EL (cell line): ENCODE measurements around the gene RHO.
"Not testable (repeated sequence)": the region's sequence is repeated elsewhere in the genome, so short reads cannot be mapped to it uniquely, and the experiment has no call there.

ENCODE experiments used
- DNase-seq: peaks from one replicate; pipeline ENCODE4 v3.0.0-alpha.2; 2016

The RHO gene

DNA sequence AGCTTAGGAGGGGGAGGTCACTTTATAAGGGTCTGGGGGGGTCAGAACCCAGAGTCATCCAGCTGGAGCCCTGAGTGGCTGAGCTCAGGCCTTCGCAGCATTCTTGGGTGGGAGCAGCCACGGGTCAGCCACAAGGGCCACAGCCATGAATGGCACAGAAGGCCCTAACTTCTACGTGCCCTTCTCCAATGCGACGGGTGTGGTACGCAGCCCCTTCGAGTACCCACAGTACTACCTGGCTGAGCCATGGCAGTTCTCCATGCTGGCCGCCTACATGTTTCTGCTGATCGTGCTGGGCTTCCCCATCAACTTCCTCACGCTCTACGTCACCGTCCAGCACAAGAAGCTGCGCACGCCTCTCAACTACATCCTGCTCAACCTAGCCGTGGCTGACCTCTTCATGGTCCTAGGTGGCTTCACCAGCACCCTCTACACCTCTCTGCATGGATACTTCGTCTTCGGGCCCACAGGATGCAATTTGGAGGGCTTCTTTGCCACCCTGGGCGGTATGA, at the start of gene RHO:
TSS of gene RHO (plus strand) at position 51 of the 512 bp plus-strand sequence. CDS start at position 146, 95 bp downstream.
- DNase-seq, result no peak

- not testable (repeated sequence) for DNase-seq
Measured at GRCh38 chr3:129481225-129481765, 47.1 kb upstream of the RHO start.

DNA sequence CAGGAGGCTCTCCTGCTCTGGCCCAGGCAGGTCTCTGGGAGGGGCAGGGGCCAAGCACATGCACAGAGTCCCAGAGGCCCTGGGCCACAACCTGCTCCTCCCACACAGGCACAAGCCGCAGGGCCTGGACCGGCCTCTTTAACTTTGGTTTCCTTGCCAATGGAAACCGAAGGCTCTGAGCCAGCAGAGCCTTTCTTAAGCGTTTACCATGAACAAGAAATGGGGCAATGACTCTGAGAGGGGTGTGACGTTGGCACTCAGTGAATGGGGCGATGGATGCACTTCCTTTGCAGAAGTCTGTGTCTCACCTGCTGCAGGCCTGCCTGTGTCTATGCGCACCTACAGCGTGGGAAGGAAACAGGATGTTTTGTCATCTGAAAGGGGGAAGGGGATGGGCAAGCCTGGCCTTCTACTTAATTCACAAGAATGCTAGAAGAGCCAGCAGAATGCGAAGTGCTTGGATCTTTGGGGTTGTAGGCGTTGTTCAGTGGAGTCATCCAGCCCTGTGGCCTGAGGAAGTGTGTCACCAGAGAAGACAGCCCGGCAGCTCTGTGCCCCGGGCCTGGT, 46.6 kb upstream of the RHO start:
- peak; percentile 43 for DNase-seq

GRCh38 chr3:129482721-129483120, 45.7 kb upstream of the RHO start:
- DNase-seq, result no peak

GRCh38 chr3:129483870-129484269, 44.6 kb upstream of the RHO start:
- DNase-seq, result no peak

- not testable (repeated sequence) for DNase-seq
Measured at GRCh38 chr3:129485146-129485545, 43.3 kb upstream of the RHO start.

- DNase-seq, result peak; percentile 99
Measured at GRCh38 chr3:129485721-129486663, 42.4 kb upstream of the RHO start.

DNA sequence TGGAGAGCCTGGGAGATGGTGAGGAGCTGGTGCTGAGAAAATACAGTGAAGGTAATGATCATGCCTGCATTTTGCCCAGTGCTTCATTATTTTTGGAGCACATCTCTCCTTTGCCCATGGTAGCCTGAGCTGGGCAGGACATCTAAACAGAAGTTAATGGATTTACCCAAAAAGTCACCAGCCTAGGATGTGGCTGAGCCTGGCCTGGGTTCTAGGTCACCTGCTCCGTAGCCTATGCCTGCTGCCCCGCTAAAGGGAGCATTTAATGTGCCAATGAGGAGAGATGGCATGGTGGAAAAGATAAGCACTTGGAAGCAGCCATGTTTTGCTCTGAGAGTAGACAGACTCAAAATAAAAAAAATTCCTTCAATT, 41.8 kb upstream of the RHO start:
- no peak for DNase-seq

- no peak for DNase-seq
Measured at GRCh38 chr3:129487183-129487867, 41.1 kb upstream of the RHO start.

GRCh38 chr3:129487868-129488335, 40.5 kb upstream of the RHO start:
- not testable (repeated sequence) for DNase-seq

DNA sequence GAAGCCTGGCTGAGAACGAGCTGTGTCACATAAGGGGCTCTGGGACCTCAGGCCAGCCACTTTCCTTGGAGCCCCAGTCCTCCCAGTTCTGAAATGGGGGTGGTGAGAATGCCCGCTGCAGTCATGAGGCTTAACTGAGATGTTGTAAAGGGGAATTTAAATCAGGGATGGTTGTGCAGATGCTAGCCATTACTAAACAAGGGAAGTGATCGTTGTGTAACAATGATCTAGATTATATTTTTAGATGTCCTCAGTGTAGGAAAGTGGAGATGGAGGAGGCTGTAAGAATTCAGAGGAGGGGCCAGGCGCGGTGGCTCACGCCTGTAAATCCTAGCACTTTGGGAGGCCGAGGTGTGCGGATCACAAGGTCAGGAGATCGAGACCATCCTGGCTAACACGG, 39.2 kb upstream of the RHO start:
- DNase-seq, result not testable (repeated sequence)

GRCh38 chr3:129490273-129490675, 38.2 kb upstream of the RHO start:
- peak; percentile 90 for DNase-seq

GRCh38 chr3:129491077-129491476, 37.4 kb upstream of the RHO start:
- DNase-seq, result not testable (repeated sequence)

DNA sequence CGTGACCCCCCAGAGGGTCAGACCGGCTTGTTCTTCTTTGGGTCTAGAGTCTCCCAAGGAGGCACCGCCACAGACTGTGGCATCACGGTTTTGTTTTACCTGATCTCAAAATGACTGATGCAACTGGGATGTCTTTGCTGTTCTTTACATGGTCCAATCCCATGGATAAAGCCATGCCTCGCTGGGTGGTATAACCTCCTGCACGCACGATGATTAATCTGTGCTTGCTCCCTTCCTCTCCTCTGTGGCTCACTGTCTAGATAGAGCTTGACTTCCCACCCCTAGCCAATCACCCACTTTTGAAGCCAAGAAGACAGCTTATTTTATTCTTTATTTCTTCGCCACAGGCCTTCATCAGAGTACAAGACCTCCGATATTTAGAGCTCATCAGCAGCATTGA, 36.6 kb upstream of the RHO start:
- DNase-seq, result no peak

GRCh38 chr3:129492691-129493090, 35.7 kb upstream of the RHO start:
- no peak for DNase-seq

DNA sequence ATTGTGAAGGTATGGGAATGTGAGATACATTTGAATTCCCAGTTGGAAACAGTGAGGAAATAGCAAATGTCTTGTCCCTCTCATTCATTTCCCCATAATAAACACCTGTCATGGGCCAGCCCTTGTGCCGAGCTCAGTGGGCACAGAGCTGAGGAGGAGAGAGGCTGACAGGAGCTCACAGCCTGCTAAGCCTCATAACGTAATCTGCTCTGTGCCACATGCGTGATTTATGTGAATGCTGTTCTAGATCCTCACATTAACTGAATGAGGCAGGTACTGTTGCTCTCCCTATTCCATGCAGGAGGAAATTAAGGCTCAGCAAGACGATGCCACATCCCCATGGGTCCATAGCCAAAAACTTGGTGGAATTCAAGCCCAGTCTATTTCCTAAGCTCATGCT, 35.2 kb upstream of the RHO start:
- no peak for DNase-seq

DNA sequence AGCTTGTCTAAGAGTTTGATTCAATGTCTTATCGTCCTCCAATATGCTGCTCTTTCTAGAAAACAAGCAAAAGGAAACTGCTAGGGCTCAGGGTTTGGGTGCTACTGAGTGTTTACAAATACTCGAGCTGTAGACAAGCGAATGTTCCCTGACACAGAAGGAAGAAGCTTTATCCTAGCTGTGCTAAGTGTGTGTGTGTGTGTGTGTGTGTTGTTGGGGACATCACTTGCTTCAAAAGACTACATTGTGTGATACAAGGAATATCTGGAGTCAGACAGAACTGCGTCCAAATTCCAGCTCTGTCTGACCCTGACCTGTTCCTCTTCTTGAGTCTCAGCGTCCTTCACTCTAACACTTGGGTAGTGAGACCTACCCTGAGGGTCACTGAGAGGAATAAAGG, 33.9 kb upstream of the RHO start:
- DNase-seq, result not testable (repeated sequence)

DNA sequence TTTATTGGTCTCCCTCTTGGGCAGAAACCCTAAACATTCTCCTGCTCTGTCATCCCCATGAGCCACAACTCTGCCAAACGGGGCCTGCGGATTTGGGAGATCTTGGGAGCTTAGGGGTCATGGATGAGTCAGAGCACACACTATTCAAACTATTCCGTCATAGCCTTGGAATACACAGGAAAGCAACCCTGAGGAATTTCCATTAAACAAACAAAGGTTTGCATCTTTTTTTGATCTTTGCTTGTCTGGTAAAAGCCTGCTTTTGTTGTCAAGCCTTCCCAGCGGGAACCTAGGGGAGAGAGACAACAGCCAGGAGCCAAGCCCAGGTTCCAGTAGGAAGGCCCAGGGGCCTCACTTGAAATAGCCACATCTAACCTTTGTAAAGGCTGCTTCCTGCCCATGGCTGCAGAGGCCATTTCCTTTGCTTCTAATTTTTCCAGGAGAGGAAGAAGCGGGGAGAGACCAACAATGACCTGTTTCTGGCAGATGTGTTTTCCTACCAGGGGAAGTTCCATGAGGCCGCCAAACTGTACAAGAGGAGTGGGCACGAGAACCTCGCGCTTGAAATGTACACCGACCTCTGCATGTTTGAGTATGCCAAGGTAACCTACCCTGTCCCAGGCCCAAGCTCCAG, 33.3 kb upstream of the RHO start:
- peak; percentile 85 for DNase-seq

- not testable (repeated sequence) for DNase-seq
Measured at GRCh38 chr3:129497876-129498275, 30.6 kb upstream of the RHO start.

- DNase-seq, result not testable (repeated sequence)
Measured at GRCh38 chr3:129498603-129499488, 29.6 kb upstream of the RHO start.

- DNase-seq, result not testable (repeated sequence)
Measured at GRCh38 chr3:129499604-129500333, 28.7 kb upstream of the RHO start.
